Bronchial epithelial cell (primary cell): ENCODE results near the gene CACNG7. TPM values are rescaled to one million over a fixed set of nuclear protein-coding genes. Genes with fewer than 3 reads are reported as not detected.

Experiments used
- DNase-seq: peaks from one replicate; pipeline ENCODE4 v3.0.0-alpha.2; 2010; ENCODE audit warnings: low read depth
- FAIRE-seq: peaks from 2 replicates; lab custom pipeline; 2011; peaks lifted over from hg19 to GRCh38; lab: Jason Lieb, UNC
- H3K27me3 ChIP-seq: 2 replicates; pipeline ENCODE4 v1.5.1; 2011; ENCODE audit warnings: low read length; ENCODE audit not compliant: control insufficient read depth, insufficient read depth
- H3K36me3 ChIP-seq: 2 replicates; pipeline ENCODE4 v1.5.1; 2011; ENCODE audit warnings: low read length; ENCODE audit not compliant: control insufficient read depth, insufficient read depth
- H3K4me3 ChIP-seq: 2 replicates; pipeline ENCODE4 v1.5.1; 2011; ENCODE audit warnings: mild to moderate bottlenecking, low read depth, low read length, control low read depth
- CTCF ChIP-seq: IDR thresholded peaks from 2 replicates; pipeline ENCODE4 v1.5.1; 2011; ENCODE audit warnings: mild to moderate bottlenecking, moderate library complexity, low read length, control low read depth, inconsistent platforms; ENCODE audit not compliant: insufficient read depth, severe bottlenecking
- total RNA-seq: library from RNA; depleted of rRNA; stranded (reverse); fragments of >200 nt; gene quantifications from 2 replicates; pipeline ENCODE4 v1.2.1, GENCODE V29; 2014

Gene CACNG7
- total RNA-seq, 1 donor from 2014 or later = not detected

- DNase-seq (no peak), FAIRE-seq (no peak)
- no peak for TF ChIP-seq CTCF
- Histone ChIP-seq H3K36me3 (peaks cover 8% of the 10 kb centered on the region), H3K4me3 (no peak overlapping the region), H3K27me3 (peaks cover 13% of the 10 kb centered on the region)
Measured at GRCh38 chr19:53876651-53877224, 32.3 kb upstream of the CACNG7 start.

GRCh38 chr19:53877361-53877766 is 31.7 kb upstream of the CACNG7 start:
- H3K4me3 ChIP-seq = no peak overlapping the region
- FAIRE-seq (no peak), DNase-seq (no peak)
- no peak for TF ChIP-seq CTCF
- H3K27me3 ChIP-seq = peaks cover 16% of the 10 kb centered on the region
- H3K36me3 ChIP-seq = peaks cover 8% of the 10 kb centered on the region

GRCh38 chr19:53878776-53879139 is 30.3 kb upstream of the CACNG7 start:
- peak overlapping the region; percentile 40 for H3K4me3 ChIP-seq
- no peak for FAIRE-seq
- no peak for TF ChIP-seq CTCF
- peaks cover 5% of the 10 kb centered on the region for H3K36me3 ChIP-seq
- DNase-seq = no peak
- H3K27me3 ChIP-seq = peaks cover 24% of the 10 kb centered on the region

GRCh38 chr19:53879140-53880081 is 29.7 kb upstream of the CACNG7 start:
- Histone ChIP-seq H3K36me3 (no peaks in the 10 kb centered on the region), H3K27me3 (peaks cover 26% of the 10 kb centered on the region), H3K4me3 (peak overlapping the region; percentile 40)
- DNase-seq (peak; percentile 64), FAIRE-seq (no peak)
- TF ChIP-seq CTCF = no peak

GRCh38 chr19:53880711-53881481 is 28.2 kb upstream of the CACNG7 start:
- no peak for TF ChIP-seq CTCF
- Histone ChIP-seq H3K36me3 (no peaks in the 10 kb centered on the region), H3K4me3 (no peak overlapping the region), H3K27me3 (peaks cover 29% of the 10 kb centered on the region)
- DNase-seq (no peak), FAIRE-seq (no peak)
